CD4-positive, CD25-positive, alpha-beta regulatory T cell (primary cell): ENCODE measurements around the gene PDE1A. TPM values are rescaled to one million over a fixed set of nuclear protein-coding genes. Genes with fewer than 3 reads are reported as not detected.

Source experiments
- ATAC-seq, 2 donors: fragments of 150-1000 bp; cut with Tn5 transposase; one replicate each; pipeline ENCODE4 v1.10.0; 2021; ENCODE audit warnings: low read depth in 2 of 2, moderate number of reproducible peaks in 2 of 2, moderate library complexity in 1 of 2
- DNase-seq, 3 donors: peaks; one replicate each; pipeline versions ENCODE4 v3.0.0 to v3.0.0-alpha.2; 2012 to 2022; ENCODE audit warnings: mixed read lengths in 1 of 3
- H3K27ac ChIP-seq: one replicate; pipeline ENCODE4 v1.7.0; 2013; ENCODE audit warnings: mild to moderate bottlenecking, low read length; ENCODE audit not compliant: insufficient read depth, poor library complexity, severe bottlenecking
- H3K27me3 ChIP-seq: one replicate; pipeline ENCODE4 v1.7.0; 2013; ENCODE audit warnings: low read length; ENCODE audit not compliant: control insufficient read depth, insufficient read depth
- H3K36me3 ChIP-seq: one replicate; pipeline ENCODE4 v1.7.0; 2013; ENCODE audit warnings: mild to moderate bottlenecking, low read length, moderate library complexity; ENCODE audit not compliant: control insufficient read depth, insufficient read depth
- H3K4me1 ChIP-seq: 2 replicates; pipeline ENCODE4 v1.7.0; 2013; ENCODE audit warnings: mild to moderate bottlenecking, low read length; ENCODE audit not compliant: insufficient read depth, control insufficient read depth, poor library complexity, severe bottlenecking
- H3K4me3 ChIP-seq: one replicate; pipeline ENCODE4 v1.7.0; 2013; ENCODE audit warnings: low read depth, mild to moderate bottlenecking, low read length, moderate library complexity
- H3K9me3 ChIP-seq, 2 experiments: 1 replicate in 1 of 2; 2 replicates in 1 of 2; pipeline ENCODE4 v1.7.0; 2013; ENCODE audit warnings: low read length in 2 of 2, mild to moderate bottlenecking in 1 of 2, moderate library complexity in 1 of 2; ENCODE audit not compliant: control insufficient read depth in 2 of 2
- H3K27ac Mint-ChIP-seq, 3 donors: one replicate each; pipeline ENCODE4 v1.8.0; 2020 to 2022; ENCODE audit warnings: mild to moderate bottlenecking in 3 of 3, mixed read lengths in 3 of 3, moderate library complexity in 2 of 3
- H3K27me3 Mint-ChIP-seq: one replicate; pipeline ENCODE4 v1.8.0; 2022; ENCODE audit warnings: mild to moderate bottlenecking, mixed read lengths
- H3K36me3 Mint-ChIP-seq: one replicate; pipeline ENCODE4 v1.8.0; 2020; ENCODE audit warnings: mixed read lengths
- H3K4me1 Mint-ChIP-seq, 4 donors: one replicate each; pipeline ENCODE4 v1.8.0; 2020 to 2022; ENCODE audit warnings: mixed read lengths in 4 of 4, mild to moderate bottlenecking in 1 of 4
- H3K4me3 Mint-ChIP-seq, 4 donors: one replicate each; pipeline ENCODE4 v1.8.0; 2020 to 2022; ENCODE audit warnings: mild to moderate bottlenecking in 4 of 4, mixed read lengths in 4 of 4, moderate library complexity in 3 of 4
- H3K9me3 Mint-ChIP-seq, 7 donors: one replicate each; pipeline ENCODE4 v1.8.0; 2020 to 2022; ENCODE audit warnings: mixed read lengths in 7 of 7, mild to moderate bottlenecking in 3 of 7, moderate library complexity in 2 of 7
- polyA plus RNA-seq, 4 donors: library from polyadenylated mRNA; unstranded; fragments of 300-500 nt; fragmentation: Illumina TruSeq; gene quantifications; one replicate each; pipeline ENCODE4 v1.2.3, GENCODE V29; 2021
- total RNA-seq: library from RNA; stranded (reverse); gene quantifications from one replicate; pipeline ENCODE4 v1.2.3, GENCODE V29; 2022

Gene PDE1A
- total and polyA plus RNA-seq, 5 donors from 2014 or later, result not detected

GRCh38 chr2:182097571-182098164, 329.2 kb downstream of the PDE1A start:
- Histone ChIP-seq H3K27me3 (no peaks in the 10 kb centered on the region), H3K4me1 (no peaks in the 10 kb centered on the region), H3K9me3 (no peaks in the 10 kb centered on the region), H3K4me3 (no peak overlapping the region), H3K36me3 (no peaks in the 10 kb centered on the region), H3K27ac (no peak overlapping the region)
- no peaks in the 10 kb centered on the region for H3K36me3 Mint-ChIP-seq
- no peak for DNase-seq
- H3K27me3 Mint-ChIP-seq, result peaks cover 4% of the 10 kb centered on the region
- peaks cover 0 to 7% (median 4%) of the 10 kb centered on the region in 7 donors for H3K9me3 Mint-ChIP-seq
- peaks cover 0 to 3% (median 0%) of the 10 kb centered on the region in 4 donors for H3K4me1 Mint-ChIP-seq
- H3K27ac Mint-ChIP-seq, result no peak overlapping the region
- H3K4me3 Mint-ChIP-seq, result no peak overlapping the region
- no peak for ATAC-seq

DNA sequence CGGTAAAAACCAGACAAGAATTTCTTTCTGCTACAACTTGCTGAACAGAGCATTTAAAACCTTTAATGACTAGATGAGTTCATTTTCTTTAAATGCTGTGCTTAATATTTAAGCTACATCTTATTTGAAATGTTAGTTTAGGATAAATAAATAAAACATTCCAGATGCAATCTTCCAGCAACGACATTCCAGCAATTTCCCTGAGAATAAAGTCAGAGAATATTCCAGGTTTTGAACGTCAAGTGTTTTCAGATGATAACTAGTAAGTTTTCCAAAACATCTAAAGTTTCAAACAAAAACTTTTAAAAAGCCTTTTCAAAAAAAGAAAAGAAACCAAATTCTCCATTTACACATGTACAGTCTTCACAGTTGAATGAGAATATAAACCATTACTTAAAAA, 336.4 kb downstream of the PDE1A start:
- no peak for ATAC-seq
- H3K4me1 Mint-ChIP-seq, result peaks cover 0 to 3% (median 0%) of the 10 kb centered on the region in 4 donors
- Histone ChIP-seq H3K36me3 (no peaks in the 10 kb centered on the region), H3K27me3 (no peaks in the 10 kb centered on the region), H3K4me1 (no peaks in the 10 kb centered on the region), H3K27ac (no peak overlapping the region), H3K4me3 (no peak overlapping the region), H3K9me3 (no peaks in the 10 kb centered on the region)
- no peak overlapping the region for H3K27ac Mint-ChIP-seq
- H3K9me3 Mint-ChIP-seq, result peaks cover 0 to 5% (median 2%) of the 10 kb centered on the region in 7 donors
- no peaks in the 10 kb centered on the region for H3K36me3 Mint-ChIP-seq
- H3K27me3 Mint-ChIP-seq, result no peaks in the 10 kb centered on the region
- no peak overlapping the region for H3K4me3 Mint-ChIP-seq
- no peak for DNase-seq
